Suppressor macrophage treated with lipopolysaccharide for 1 hour (primary cell): ENCODE data around the gene FASTK.
"Not testable (repeated sequence)": the region's sequence is repeated elsewhere in the genome, so short reads cannot be mapped to it uniquely, and the experiment has no call there.

Experiments
- DNase-seq, 3 donors: peaks; one replicate each; pipeline ENCODE4 v3.0.0-alpha.2; 2020 to 2022

The FASTK gene

DNA sequence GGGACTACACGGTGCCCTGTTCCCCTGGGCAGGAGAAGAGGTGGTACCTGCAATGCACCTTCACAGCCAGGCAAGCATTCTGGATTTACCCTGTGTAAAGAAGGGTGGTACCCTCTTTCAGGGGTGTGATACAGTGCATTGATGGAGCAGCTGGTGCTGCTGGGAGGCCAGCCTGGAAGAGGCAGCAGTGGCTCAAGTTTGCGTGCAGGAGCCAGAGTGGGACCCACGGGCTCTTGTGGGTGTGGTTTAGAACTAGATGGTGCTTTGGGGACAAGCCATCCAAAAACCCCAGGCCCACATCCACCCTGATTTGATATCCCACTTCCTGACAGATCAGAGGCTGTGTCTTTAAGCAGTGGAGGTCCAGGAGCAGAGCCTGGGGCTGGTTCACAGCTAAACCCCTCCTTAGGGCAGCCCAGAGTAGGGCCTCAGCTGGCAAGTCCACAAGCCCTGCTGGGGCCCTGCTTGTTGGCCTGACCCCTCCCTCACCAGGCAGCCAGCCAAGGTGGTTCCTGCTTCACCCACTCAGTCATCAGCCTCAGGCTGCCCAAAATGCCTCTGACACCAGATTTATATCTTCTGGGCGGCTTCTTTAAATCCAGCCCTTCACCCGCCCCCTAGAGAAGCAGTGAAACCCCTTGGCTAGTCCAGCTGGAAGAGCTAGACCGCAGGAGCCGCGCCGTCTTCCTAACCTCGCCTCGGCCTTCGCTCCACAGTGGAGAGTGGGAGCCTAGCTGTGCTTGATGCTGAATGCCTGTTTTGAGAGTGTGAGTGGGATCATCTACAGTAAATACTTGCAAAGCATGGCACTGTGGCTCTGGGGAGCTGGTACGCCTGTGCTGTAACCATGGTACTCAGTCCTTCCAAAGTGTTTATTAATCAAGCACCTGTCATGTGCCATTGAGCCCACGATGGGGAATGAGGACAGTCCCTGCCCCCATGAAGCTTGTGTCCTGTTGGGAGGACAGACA is 33.7 kb downstream of the FASTK start:
- DNase-seq, result peak in 1 of 3 donors; percentile 10

GRCh38 chr7:151045967-151046366 is 34.6 kb downstream of the FASTK start:
- no peak for DNase-seq

DNA sequence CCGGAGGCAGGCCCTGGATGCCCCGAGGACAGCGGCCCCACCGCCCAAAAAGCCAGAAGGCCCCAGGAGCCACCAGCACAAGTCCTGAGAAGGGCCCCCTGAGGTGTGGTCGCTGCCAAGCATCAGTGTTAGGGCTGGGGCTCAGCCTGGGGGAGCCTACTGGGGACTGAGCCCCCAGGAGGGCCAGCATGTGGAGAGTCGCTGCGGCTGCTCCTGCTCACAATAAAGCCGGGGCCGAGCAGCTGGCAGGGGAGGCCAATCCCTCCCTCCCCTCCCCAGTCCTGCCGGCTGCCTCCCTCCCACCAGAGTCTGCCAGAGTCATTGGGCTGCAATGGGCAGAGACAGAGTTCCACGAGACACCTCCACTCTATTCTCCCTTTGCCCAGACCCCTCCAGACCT is 35.3 kb downstream of the FASTK start:
- DNase-seq, result no peak

DNA sequence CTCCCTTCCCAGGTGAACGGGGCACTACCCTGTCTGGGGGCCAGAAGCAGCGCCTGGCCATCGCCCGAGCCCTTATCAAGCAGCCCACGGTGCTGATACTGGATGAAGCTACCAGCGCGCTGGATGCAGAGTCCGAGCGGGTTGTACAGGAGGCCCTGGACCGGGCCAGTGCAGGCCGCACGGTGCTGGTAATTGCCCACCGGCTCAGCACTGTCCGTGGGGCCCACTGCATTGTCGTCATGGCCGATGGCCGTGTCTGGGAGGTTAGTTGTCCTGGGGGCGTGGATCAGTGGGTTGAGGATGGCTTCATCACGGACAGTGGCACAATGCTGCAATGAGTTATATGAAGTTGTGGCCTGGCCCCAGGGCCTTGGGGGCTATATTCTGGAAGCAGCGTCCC is 36.6 kb downstream of the FASTK start:
- DNase-seq, result no peak

GRCh38 chr7:151043449-151043848 is 37.2 kb downstream of the FASTK start:
- DNase-seq, result not testable (repeated sequence)

DNA sequence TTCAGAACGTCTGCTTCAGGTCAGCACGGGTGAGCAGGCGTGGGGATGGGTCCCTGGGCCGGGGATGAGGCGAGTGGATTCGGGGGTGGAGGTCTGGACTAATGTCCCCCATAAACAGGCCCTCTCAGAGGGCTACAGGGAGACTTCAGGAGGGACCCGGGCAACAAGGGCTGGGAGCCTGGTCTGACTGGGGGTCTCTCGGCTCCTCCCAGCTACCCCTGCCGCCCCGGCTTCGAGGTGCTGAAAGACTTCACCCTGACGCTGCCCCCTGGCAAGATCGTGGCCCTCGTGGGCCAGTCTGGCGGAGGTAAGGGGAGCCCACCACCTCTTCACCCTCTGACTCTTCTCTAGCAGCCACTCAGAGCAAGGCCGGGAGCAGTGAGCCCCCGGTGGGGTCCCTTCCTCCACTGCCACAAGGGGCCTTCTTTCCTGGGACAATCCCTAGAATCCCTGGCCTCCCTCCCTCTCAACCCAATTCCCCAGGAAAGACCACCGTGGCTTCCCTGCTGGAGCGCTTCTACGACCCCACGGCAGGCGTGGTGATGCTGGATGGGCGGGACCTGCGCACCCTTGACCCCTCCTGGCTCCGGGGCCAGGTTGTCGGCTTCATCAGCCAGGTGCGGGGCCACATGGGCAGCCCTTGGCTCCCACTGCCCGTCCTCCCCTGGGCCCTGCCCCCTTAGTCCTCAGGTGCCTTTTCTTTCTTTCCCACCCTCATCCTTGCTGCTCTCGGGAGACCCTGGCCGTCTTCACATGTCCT is 39.8 kb downstream of the FASTK start:
- no peak for DNase-seq

DNA sequence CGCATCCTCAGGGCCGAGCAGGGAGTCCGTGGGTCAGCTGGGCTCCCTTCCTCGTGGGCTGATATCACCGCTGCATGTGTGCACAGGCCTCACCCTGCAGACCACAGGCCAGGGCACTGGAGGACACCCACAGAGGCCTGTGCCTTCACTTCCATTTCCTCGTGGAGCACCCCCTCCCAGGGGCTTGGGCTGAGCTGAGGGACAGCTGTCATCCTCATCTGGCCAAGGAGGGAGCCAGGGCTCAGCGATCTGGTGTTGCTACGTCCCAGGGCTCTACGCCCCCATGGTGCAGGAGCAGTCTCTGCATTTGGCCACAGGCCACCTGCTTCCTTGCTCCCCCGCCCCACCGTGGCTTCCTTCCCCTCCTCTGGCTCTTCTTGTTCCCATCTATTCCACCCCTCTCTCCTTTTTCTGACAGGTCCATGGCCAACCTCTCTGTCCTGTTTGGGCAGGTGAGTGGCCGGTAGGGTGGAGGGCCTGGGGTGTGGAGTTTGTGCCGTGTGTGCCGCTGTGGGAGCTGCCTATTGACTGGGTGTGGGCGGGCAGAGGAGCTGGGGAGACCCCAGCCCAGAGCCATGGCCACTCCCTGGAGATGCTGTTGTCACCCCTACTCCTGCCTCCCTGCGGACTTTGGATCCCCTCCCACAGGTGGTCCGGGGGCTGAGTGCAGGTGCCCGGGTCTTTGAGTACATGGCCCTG is 40.6 kb downstream of the FASTK start:
- DNase-seq, result peak in 2 of 3 donors; percentile 24 to 46

DNA sequence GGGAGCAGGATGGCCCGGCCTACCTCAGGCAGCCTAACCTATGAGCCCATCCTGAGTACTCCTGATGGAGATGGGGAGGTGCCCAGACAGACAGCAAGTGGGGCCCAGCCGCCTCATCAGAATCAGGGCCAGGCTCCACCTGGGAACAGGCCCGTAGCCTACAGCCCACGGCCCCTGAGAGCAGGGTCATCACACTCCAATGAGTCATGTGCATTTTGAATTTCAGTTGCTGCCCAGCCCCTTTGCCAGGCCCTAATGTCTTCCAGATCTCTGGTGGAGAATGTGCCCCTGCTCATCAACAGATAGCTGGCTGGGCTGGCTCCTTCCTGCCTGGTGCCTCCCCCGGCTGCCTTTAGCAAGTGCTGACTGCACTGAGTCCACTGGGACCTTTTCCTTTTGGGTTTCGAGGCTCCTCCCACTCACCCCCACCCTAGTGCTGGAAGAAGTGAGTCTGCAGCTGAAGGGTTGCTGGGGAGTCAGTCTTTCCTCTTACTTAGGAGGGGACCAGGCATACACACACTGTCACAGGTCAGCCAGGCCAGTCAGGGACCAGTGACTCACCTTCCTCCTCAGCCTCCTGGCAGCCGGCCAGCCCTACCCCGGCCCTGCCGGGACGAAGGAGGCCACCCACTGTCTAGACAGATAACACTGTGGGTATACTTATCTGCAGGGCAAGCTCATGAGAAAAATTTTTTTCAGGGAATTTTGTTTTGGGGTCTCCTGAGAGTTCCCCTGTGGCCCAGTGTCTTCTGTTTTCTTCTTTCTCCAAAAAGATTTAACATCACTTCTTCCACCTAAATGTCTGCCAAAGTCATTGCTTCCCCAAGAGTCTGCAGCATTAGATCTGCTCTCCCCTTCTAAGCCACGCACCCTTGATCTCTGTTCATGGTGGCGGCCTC is 41.4 kb downstream of the FASTK start:
- peak; percentile 91 to 95 (median 94) for DNase-seq

- no peak for DNase-seq
These were observed 44.7 kb downstream of the FASTK start for GRCh38 chr7:151035902-151036301.

DNA sequence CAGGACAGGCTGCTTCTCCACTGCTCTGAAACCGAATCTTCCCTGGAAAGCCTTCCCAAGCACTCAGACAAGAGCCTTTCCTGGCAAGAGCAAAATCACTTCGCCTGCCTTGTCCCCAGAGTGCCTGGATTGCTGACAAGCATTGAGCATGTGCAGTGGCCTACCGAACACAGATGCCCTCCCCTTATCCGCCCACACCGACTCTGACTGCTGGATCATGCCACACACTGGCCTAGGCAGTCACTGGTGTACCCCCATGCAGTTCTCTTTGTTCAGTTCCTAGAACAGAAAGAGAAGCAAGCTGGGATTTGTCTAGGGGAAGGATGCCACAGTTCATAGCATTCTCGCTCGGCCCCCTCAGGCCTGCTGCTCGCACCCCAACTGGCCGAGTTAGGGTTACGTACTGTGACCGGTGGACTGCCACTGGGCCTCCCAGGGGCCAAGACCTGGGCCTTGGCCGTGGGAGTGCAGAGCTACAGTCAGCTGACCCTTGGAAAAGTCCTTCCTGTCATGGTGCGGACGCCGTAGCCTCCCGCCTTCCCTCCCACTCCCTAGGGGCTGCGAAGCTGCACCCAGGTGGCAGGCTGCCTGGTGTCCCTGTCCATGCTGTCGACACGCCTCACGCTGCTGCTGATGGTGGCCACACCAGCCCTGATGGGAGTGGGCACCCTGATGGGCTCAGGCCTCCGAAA is 45.4 kb downstream of the FASTK start:
- peak; percentile 65 to 81 (median 67) for DNase-seq

GRCh38 chr7:151034312-151035025 is 46.1 kb downstream of the FASTK start:
- DNase-seq, result no peak

DNA sequence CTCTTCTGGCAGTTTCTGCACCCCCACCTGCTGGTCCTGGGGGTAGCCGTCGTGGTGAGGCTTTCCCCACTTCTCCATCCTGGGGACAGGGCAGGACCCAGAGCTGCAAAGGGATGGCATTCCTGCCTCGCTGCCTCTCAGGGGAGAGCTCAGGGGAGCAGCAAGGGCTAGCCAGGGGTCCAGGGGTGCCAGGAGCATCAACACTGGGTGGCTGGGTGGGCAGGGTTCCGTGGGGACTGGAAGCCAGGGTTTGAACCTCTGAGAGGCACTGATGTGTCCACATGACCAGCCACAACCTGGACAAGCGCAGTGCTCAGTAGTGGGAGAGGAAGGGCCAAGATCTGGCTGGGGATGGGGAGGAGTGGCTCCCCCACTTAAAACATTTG is 46.8 kb downstream of the FASTK start:
- no peak for DNase-seq

DNA sequence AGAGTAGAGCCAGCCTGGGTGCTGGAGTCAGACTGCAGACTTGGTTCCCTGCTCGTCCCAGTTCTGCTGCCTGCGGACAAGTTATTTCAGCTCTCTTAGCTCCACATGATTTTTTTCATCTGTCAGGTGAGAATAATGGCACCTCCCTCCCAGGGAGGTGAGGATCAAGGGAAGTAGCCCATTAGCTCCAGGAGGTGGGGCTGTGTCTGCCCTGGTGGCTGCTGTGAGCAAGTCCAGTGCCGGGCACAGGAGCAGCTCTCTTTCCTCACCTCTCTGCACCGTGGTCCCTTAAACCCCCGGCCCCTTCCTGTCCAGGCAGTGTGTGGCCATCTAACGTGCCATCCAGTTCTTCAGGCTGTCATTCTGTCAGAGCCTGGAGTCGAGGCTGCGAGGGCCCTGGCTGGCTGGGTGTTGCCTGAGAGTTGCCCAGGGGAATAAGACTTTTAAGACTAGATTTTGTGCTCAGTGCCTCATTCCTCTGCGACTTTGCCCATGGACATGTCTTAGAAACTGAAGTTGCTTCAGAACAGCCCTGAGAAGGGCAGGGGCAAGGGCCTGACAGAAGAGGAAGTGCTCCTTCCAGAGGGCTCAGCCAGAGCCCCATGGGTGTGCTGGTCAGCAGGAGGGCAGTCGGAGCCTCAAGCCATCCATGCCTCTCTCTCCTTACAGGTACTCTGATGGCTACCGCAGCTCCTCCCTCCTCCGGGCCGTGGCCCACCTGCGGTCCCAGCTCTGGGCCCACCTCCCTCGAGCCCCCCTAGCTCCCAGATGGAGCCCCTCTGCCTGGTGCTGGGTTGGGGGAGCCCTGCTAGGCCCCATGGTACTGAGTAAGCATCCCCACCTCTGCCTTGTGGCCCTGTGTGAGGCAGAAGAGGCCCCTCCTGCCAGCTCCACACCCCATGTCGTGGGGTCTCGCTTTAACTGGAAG is 47.4 kb downstream of the FASTK start:
- DNase-seq, result peak; percentile 42 to 65 (median 48)

- no peak for DNase-seq
These were observed 49.6 kb downstream of the FASTK start for GRCh38 chr7:151031011-151031410.

DNA sequence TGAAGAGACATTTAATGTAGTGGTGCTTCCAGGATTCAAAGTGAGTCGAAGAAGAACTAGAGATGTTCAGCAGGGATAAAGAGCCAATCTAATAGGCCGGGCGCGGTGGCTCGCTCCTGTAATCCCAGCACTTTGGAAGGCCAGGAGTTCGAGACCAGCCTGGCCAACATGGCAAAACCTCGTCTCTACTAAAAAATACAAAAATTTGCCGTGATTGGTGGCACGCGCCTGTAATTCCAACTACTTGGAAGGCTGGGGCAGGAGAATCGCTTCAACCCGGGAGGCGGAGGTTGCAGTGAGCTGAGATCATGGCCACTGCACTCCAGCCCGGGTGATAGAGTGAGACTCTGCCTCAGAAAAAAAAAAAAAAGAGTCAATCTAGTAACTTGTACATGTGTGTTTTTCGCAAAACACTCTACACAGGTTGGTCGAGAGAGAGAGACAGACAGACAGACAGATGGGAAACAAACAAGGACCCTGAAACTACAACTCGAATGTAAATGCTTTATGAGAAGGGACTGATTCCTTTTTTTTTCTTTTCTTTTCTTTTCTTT is 51.6 kb downstream of the FASTK start:
- no peak for DNase-seq

DNA sequence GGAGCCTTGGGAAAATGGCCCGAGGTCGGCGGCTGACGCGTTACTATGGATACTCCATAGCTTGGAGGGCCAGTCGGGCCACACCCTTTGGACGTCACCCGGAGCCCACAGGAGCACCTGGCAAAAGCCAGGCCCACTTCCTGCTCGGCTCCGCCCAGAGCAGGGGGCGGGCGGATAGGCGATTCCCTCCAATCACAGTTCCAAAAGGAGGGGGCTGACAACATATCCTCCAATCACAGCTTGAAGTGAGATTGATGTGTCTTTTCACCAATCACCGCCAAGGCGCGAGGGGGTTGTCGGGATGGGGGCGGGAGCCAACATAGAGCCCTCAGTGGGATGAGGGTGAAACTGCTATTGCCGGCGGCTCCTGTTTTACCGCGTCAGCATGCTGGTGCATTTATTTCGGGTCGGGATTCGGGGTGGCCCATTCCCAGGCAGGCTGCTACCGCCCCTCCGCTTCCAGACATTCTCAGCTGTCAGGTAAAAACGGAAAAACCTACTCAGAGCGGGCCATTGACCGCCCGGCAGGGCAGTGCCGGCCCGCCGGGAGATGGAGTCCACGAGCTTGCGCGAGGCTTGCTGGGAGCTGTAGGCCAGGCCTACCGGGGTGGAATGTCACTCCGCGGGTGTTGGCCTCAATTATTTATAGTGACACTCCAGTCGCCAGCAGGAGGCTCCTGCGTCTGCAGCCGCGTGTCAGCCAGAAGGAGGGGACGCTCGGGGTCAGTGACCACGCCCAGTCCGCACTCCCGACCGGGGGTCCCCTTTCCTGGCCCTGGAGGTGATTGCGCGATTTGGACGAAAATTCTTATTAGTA is 52.3 kb downstream of the FASTK start, which contains the start of gene ABCB8:
ABCB8 (plus strand) TSS at position 320 of the 817 bp plus-strand sequence; CDS start at position 386, 66 bp downstream.
- peak; percentile 98 to 99 (median 98) for DNase-seq

- DNase-seq, result not testable (repeated sequence)
These were observed 52.9 kb downstream of the FASTK start for GRCh38 chr7:151027728-151028130.
